Measurements from ENCODE around the gene RBSN.

Gene RBSN

DNA sequence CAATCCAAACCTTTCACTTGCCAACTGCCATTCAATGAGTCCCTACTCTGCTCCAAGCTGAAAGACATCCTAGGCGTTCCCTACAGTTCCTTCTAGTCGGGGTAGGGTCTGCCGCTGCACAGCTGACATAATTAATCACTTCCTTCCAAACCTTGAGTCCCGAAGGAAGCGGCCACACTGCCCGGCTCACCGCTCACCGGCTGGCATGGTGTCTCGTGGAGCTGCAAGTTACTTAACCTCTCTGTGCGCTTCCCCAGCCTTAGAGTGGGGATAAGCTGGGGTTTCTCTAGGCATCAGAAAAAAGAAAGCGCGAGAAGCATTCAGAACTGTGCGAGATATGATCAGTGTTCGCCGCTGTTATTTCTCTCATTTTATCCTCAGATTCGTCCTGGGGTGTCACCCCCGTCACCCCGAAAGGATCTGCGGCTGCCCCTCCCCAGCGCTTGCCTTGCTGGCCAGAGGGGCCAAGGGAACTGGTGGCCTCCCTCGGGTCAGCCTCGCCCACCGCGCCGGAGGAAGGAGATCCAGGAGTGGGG lies 34.6 kb downstream of the RBSN start:
- H3K4me3 ChIP-seq (ENCODE audit: low read length in 2 of 2) = peak overlapping the region; percentile 84 to 89
- peaks cover 2 to 5% of the 10 kb centered on the region in 2 donors for H3K36me3 ChIP-seq (ENCODE audit: control insufficient read depth in 2 of 2, insufficient read depth in 2 of 2, low read length in 2 of 2)
- H3K9ac ChIP-seq (ENCODE audit: low read depth in 1 of 2, low read length in 2 of 2) = peak overlapping the region; percentile 86 to 90
- no peaks in the 10 kb centered on the region for H3K27me3 ChIP-seq (ENCODE audit: control insufficient read depth in 2 of 2, insufficient read depth in 2 of 2, low read length in 2 of 2)
- no peaks in the 10 kb centered on the region for H3K9me3 ChIP-seq (ENCODE audit: control insufficient read depth in 2 of 2, low read length in 2 of 2)
- peaks cover 8 to 17% of the 10 kb centered on the region in 2 donors for H3K4me1 ChIP-seq (ENCODE audit: control insufficient read depth in 2 of 2, insufficient read depth in 2 of 2, low read length in 2 of 2)
- H3K27ac ChIP-seq (ENCODE audit: low read depth in 2 of 2, low read length in 2 of 2) = peak overlapping the region; percentile 81

DNA sequence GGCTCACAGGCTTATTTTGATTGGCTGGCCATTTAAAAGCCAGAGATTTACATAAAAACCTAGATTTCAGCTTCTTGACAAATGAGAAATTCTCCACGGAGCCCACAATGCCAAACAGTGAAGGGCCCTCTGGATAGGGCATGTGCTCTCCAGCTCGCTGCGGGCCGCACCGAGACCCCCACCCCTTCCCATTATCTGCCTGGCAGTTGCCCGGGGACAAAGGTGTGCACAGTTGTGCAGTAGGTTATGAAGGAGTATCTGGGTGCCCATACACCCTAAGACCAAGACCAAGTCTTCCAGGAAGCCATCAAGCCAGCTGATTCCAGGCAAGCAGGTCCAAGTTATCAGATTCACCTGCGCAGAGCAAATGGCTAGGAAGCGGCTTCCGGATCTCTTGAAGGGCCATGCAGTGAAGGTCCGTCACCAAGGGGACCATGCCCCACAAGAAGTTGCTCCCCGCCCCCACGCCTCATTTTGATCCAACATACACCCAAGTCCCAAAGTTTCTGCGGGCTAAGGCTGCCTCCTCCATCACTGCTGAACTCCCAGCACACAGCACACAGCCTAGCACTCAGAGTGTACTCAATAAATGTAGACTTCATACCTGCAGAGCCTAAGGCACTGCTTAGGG lies 35.2 kb downstream of the RBSN start:
- no peak overlapping the region for H3K27ac ChIP-seq (ENCODE audit: low read depth in 2 of 2, low read length in 2 of 2)
- no peaks in the 10 kb centered on the region for H3K27me3 ChIP-seq (ENCODE audit: control insufficient read depth in 2 of 2, insufficient read depth in 2 of 2, low read length in 2 of 2)
- peaks cover 5 to 11% of the 10 kb centered on the region in 2 donors for H3K36me3 ChIP-seq (ENCODE audit: control insufficient read depth in 2 of 2, insufficient read depth in 2 of 2, low read length in 2 of 2)
- peak overlapping the region; percentile 86 to 90 for H3K9ac ChIP-seq (ENCODE audit: low read depth in 1 of 2, low read length in 2 of 2)
- peak overlapping the region; percentile 84 to 89 for H3K4me3 ChIP-seq (ENCODE audit: low read length in 2 of 2)
- H3K4me1 ChIP-seq (ENCODE audit: control insufficient read depth in 2 of 2, insufficient read depth in 2 of 2, low read length in 2 of 2) = peaks cover 8 to 17% of the 10 kb centered on the region in 2 donors
- no peaks in the 10 kb centered on the region for H3K9me3 ChIP-seq (ENCODE audit: control insufficient read depth in 2 of 2, low read length in 2 of 2)

DNA sequence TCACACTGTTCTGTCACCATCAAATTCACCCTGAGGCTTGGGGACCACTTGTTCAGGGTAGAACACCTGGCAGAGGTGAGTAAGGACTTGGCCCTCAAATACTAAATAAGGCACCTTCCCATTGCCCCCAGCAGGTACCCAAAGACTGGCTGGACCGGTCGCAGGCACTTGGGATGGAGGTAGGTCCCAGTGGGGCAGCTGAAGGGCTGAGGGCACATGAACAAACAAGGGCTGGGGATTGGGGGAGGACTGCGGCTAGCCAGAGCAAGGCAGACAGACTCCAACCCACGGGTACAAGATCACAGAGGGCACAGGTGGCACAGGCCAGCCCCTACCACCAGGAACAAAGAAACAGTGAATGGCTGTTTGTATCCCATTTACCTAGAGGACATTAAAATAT lies 35.7 kb downstream of the RBSN start:
- H3K9ac ChIP-seq (ENCODE audit: low read depth in 1 of 2, low read length in 2 of 2) = peak overlapping the region in 1 of 2 donors; percentile 32
- H3K27me3 ChIP-seq (ENCODE audit: control insufficient read depth in 2 of 2, insufficient read depth in 2 of 2, low read length in 2 of 2) = no peaks in the 10 kb centered on the region
- H3K36me3 ChIP-seq (ENCODE audit: control insufficient read depth in 2 of 2, insufficient read depth in 2 of 2, low read length in 2 of 2) = peaks cover 11 to 16% of the 10 kb centered on the region in 2 donors
- peaks cover 8 to 17% of the 10 kb centered on the region in 2 donors for H3K4me1 ChIP-seq (ENCODE audit: control insufficient read depth in 2 of 2, insufficient read depth in 2 of 2, low read length in 2 of 2)
- H3K27ac ChIP-seq (ENCODE audit: low read depth in 2 of 2, low read length in 2 of 2) = no peak overlapping the region
- peak overlapping the region in 1 of 2 donors; percentile 89 for H3K4me3 ChIP-seq (ENCODE audit: low read length in 2 of 2)
- no peaks in the 10 kb centered on the region for H3K9me3 ChIP-seq (ENCODE audit: control insufficient read depth in 2 of 2, low read length in 2 of 2)

DNA sequence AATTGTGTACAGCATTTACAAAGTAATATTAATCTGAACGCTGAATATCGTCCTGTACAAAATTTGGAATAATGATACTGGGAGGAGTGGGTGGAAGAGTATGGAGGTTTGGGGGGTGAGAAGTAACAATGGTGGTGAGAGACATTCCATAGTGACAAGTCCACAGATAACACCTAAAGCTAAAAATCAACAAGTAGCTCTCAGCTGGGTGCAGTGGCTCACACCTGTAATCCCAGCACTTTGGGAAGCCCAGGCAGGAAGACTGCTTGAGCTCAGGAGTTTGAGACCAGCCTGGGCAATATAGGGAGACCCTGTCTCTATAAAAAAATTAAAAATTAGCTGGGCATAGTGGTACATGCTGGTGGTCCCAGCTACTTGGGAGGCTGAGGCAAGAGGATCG lies 38.9 kb downstream of the RBSN start:
- Histone ChIP-seq H3K4me3 (ENCODE audit: low read length in 2 of 2) (no peak overlapping the region), H3K9me3 (ENCODE audit: control insufficient read depth in 2 of 2, low read length in 2 of 2) (no peaks in the 10 kb centered on the region), H3K27ac (ENCODE audit: low read depth in 2 of 2, low read length in 2 of 2) (no peak overlapping the region), H3K9ac (ENCODE audit: low read depth in 1 of 2, low read length in 2 of 2) (no peak overlapping the region), H3K27me3 (ENCODE audit: control insufficient read depth in 2 of 2, insufficient read depth in 2 of 2, low read length in 2 of 2) (no peaks in the 10 kb centered on the region), H3K4me1 (ENCODE audit: control insufficient read depth in 2 of 2, insufficient read depth in 2 of 2, low read length in 2 of 2) (peaks cover 8 to 14% of the 10 kb centered on the region in 2 donors), H3K36me3 (ENCODE audit: control insufficient read depth in 2 of 2, insufficient read depth in 2 of 2, low read length in 2 of 2) (peaks cover 19 to 33% of the 10 kb centered on the region in 2 donors)

DNA sequence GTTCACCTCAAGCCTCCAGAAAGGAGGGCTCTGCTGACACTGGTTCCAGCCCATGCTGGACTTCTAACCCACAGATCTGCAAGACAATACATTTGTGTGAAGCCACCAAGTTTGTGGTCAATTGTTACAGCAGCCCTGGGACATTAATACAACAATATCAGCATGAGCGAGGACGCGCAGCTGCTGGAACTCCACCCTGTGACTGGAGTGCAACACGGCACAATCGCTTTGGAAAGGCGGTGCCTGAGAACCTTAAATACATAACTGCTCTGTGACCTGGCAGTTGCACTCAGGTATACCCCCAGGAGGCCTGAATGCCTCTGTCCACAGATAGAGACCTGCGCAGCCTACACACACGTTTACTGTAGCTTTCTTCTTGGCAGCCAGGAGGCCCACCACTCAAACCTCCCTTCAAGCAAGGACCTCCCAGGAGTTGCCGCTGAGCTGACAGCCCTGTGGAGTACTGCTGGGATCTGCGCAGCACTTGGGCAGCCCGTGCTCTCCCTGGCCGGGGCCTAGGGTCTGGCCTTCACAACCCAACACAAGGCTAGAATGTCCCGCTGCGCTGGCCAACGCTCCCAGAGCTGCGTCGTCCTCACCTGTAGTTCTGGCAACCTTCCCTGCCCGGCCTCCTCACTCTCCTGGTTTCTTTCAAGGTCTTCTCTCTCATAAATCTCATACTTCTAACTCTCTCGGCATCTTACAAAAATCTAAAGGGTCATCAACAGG lies 42.1 kb downstream of the RBSN start:
- Histone ChIP-seq H3K36me3 (ENCODE audit: control insufficient read depth in 2 of 2, insufficient read depth in 2 of 2, low read length in 2 of 2) (peaks cover 35 to 43% of the 10 kb centered on the region in 2 donors), H3K4me1 (ENCODE audit: control insufficient read depth in 2 of 2, insufficient read depth in 2 of 2, low read length in 2 of 2) (no peaks in the 10 kb centered on the region), H3K4me3 (ENCODE audit: low read length in 2 of 2) (no peak overlapping the region), H3K27ac (ENCODE audit: low read depth in 2 of 2, low read length in 2 of 2) (no peak overlapping the region), H3K9ac (ENCODE audit: low read depth in 1 of 2, low read length in 2 of 2) (no peak overlapping the region), H3K27me3 (ENCODE audit: control insufficient read depth in 2 of 2, insufficient read depth in 2 of 2, low read length in 2 of 2) (no peaks in the 10 kb centered on the region), H3K9me3 (ENCODE audit: control insufficient read depth in 2 of 2, low read length in 2 of 2) (no peaks in the 10 kb centered on the region)

DNA sequence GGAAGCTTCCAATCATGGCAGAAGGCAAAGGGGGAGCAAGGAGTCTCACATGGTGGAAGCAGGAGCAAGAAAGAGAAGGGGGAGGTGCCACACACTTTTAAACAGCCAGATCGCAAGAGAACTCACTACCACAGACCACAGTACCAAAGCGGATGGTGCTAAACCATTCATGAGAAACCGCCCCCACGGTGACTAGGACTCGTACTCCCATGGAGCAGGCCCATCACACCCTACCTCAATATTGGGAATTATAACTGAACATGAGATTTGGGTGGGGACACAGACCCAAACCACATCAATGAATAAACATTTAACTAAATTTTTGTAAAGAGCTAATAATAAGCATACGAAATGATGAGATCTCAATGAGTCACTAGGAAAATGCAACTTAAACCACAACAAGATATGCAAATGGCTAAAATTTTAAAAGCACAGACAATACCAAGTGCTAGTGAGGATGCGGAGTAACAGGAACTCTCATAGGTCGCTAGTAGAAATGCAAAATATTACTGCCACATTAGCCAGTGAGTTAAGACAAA lies 43.9 kb downstream of the RBSN start:
- Histone ChIP-seq H3K9ac (ENCODE audit: low read depth in 1 of 2, low read length in 2 of 2) (no peak overlapping the region), H3K27me3 (ENCODE audit: control insufficient read depth in 2 of 2, insufficient read depth in 2 of 2, low read length in 2 of 2) (no peaks in the 10 kb centered on the region), H3K4me1 (ENCODE audit: control insufficient read depth in 2 of 2, insufficient read depth in 2 of 2, low read length in 2 of 2) (no peaks in the 10 kb centered on the region), H3K4me3 (ENCODE audit: low read length in 2 of 2) (no peak overlapping the region), H3K9me3 (ENCODE audit: control insufficient read depth in 2 of 2, low read length in 2 of 2) (no peaks in the 10 kb centered on the region), H3K36me3 (ENCODE audit: control insufficient read depth in 2 of 2, insufficient read depth in 2 of 2, low read length in 2 of 2) (peaks cover 43 to 47% of the 10 kb centered on the region in 2 donors), H3K27ac (ENCODE audit: low read depth in 2 of 2, low read length in 2 of 2) (no peak overlapping the region)

DNA sequence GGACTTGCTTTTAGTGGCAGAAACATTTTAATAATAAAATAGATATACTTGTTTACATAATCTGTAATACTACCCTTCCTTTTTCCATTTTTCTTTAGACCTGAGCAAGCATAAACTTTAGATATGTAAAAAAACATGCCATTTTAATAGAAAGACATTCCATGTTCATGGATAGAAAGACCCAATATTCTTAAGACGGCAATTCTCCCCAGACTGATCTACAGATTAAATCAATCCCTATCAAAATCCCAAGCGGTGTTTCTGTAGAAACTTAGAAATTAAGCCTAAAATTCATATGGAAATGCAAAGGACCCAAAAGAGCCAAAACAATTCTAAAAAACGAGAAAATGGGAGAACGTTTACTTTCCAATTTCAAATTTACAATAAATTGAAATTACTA lies 45.4 kb downstream of the RBSN start:
- H3K36me3 ChIP-seq (ENCODE audit: control insufficient read depth in 2 of 2, insufficient read depth in 2 of 2, low read length in 2 of 2) = peaks cover 49 to 51% of the 10 kb centered on the region in 2 donors
- H3K9ac ChIP-seq (ENCODE audit: low read depth in 1 of 2, low read length in 2 of 2) = no peak overlapping the region
- no peaks in the 10 kb centered on the region for H3K27me3 ChIP-seq (ENCODE audit: control insufficient read depth in 2 of 2, insufficient read depth in 2 of 2, low read length in 2 of 2)
- no peaks in the 10 kb centered on the region for H3K4me1 ChIP-seq (ENCODE audit: control insufficient read depth in 2 of 2, insufficient read depth in 2 of 2, low read length in 2 of 2)
- H3K9me3 ChIP-seq (ENCODE audit: control insufficient read depth in 2 of 2, low read length in 2 of 2) = no peaks in the 10 kb centered on the region
- no peak overlapping the region for H3K27ac ChIP-seq (ENCODE audit: low read depth in 2 of 2, low read length in 2 of 2)
- no peak overlapping the region for H3K4me3 ChIP-seq (ENCODE audit: low read length in 2 of 2)

DNA sequence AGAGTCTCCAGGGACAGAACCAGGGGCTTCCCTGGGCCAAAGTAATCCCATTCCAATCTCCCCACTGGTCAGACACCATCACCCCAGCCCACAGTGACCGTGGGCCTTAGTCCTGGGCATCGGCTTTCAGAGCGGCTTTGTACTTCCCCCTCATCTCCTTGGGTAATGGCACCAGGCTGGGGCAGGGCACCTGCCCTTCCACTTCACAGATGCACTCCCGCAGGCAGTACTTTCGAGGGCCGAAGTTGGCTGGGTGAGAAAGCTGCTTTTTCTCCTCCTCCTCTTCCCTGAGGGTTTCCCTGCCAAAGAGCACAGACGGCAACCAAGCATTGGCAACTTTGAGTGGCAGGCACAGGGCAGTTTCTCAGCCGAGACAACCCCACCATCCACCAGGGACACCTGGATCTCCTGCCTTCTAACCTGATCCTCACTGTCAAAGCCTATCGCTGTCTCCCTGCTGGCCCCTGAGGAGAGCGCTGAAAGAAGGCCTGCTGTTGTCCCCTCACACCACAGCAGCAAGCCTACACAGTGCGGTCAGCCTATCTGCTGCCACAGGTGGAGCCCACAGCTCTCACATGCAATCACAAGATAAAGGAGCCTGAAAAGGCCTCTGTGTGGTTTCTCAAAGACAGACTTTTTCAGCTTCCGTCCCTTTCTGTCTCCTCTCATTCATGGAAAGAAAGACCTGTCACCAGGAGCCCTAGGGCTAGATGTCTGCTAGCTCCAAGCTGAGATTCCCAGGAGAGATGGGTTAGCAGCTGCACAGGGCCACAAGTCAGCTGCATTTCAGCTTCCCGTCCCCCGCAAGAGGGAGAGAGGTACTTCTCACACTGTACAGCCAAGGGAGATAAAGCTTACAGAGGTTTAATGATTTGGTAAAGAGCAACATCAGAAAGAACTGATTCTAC lies 46.4 kb downstream of the RBSN start:
- H3K27ac ChIP-seq (ENCODE audit: low read depth in 2 of 2, low read length in 2 of 2) = no peak overlapping the region
- no peak overlapping the region for H3K4me3 ChIP-seq (ENCODE audit: low read length in 2 of 2)
- no peaks in the 10 kb centered on the region for H3K27me3 ChIP-seq (ENCODE audit: control insufficient read depth in 2 of 2, insufficient read depth in 2 of 2, low read length in 2 of 2)
- H3K9me3 ChIP-seq (ENCODE audit: control insufficient read depth in 2 of 2, low read length in 2 of 2) = no peaks in the 10 kb centered on the region
- H3K36me3 ChIP-seq (ENCODE audit: control insufficient read depth in 2 of 2, insufficient read depth in 2 of 2, low read length in 2 of 2) = peaks cover 54 to 56% of the 10 kb centered on the region in 2 donors
- H3K9ac ChIP-seq (ENCODE audit: low read depth in 1 of 2, low read length in 2 of 2) = no peak overlapping the region
- H3K4me1 ChIP-seq (ENCODE audit: control insufficient read depth in 2 of 2, insufficient read depth in 2 of 2, low read length in 2 of 2) = no peaks in the 10 kb centered on the region

DNA sequence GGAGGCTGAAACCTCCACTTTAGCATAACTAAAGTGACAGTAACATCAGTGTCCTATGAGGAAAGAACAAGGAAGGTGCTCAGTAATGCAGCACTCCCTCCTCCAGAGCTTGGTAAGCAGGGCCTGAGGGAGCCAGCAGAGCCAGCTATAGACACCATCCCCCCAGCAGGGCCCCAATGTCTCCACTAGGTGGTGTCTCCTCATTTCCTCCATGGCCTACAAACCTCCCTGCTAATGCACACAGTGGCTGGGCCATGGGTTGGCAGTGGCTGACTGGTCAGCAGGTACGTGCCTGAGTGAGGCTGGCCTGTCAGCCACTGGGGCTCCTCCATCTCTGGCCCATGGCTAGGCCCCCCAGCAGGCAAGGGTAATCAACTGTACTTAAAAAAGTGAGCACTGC lies 47.4 kb downstream of the RBSN start:
- Histone ChIP-seq H3K27ac (ENCODE audit: low read depth in 2 of 2, low read length in 2 of 2) (no peak overlapping the region), H3K4me1 (ENCODE audit: control insufficient read depth in 2 of 2, insufficient read depth in 2 of 2, low read length in 2 of 2) (no peaks in the 10 kb centered on the region)

More for the DNA sequence above, 47.4 kb downstream of the RBSN start:
- H3K36me3 ChIP-seq (ENCODE audit: control insufficient read depth in 2 of 2, insufficient read depth in 2 of 2, low read length in 2 of 2) = peaks cover 55 to 60% of the 10 kb centered on the region in 2 donors
- H3K9ac ChIP-seq (ENCODE audit: low read depth in 1 of 2, low read length in 2 of 2) = no peak overlapping the region
- H3K9me3 ChIP-seq (ENCODE audit: control insufficient read depth in 2 of 2, low read length in 2 of 2) = no peaks in the 10 kb centered on the region
- no peak overlapping the region for H3K4me3 ChIP-seq (ENCODE audit: low read length in 2 of 2)
- H3K27me3 ChIP-seq (ENCODE audit: control insufficient read depth in 2 of 2, insufficient read depth in 2 of 2, low read length in 2 of 2) = no peaks in the 10 kb centered on the region

Measured in mucosa of rectum (tissue), 2 donors.